Caco-2 (cell line): ENCODE data around the gene ETNK1. TPM values are rescaled to one million over a fixed set of nuclear protein-coding genes. Genes with fewer than 3 reads are reported as not detected.

Experiments used
- BruUV-seq: library from RNA; stranded (reverse); fragments of 400-500 nt; replicated peaks from 2 replicates; lab custom pipeline; 2021; lab: Mats Ljungman, UMichigan
- CTCF ChIA-PET: fragments of 300-600 bp; sonication (Branson Sonifier 250); formaldehyde crosslinking; loops from one replicate; lab custom pipeline; 2022; ENCODE audit warnings: antibody characterized with exemption; lab: Charles Lee
- POLR2A ChIA-PET: fragments of 300-600 bp; sonication (Branson Sonifier 250); formaldehyde crosslinking; loops from one replicate; lab custom pipeline; 2022; ENCODE audit warnings: antibody characterized with exemption; lab: Charles Lee
- DNase-seq, 2 experiments: peaks; one replicate each; pipeline versions ENCODE4 v3.0.0 to v3.0.0-alpha.2; 2020 to 2022
- H3K27me3 ChIP-seq: replicated peaks from 2 replicates; pipeline ENCODE4 v1.6.0; 2011; ENCODE audit warnings: low read length; ENCODE audit not compliant: control insufficient read depth, insufficient read depth
- H3K36me3 ChIP-seq: 2 replicates; pipeline ENCODE4 v1.5.1; 2011; ENCODE audit warnings: low read length; ENCODE audit not compliant: control insufficient read depth, insufficient read depth
- H3K4me1 ChIP-seq: fragments of 250-450 bp; sonication (Bioruptor Pico); 2 replicates; pipeline ENCODE4 v1.5.1; 2020; ENCODE audit warnings: mild to moderate bottlenecking
- H3K4me3 ChIP-seq: 2 replicates; pipeline ENCODE4 v1.5.1; 2011; ENCODE audit warnings: low read depth, mild to moderate bottlenecking, control low read depth, low read length
- H3K9me3 ChIP-seq: fragments of 250-450 bp; sonication (Bioruptor Pico); 2 replicates; pipeline ENCODE4 v1.5.1; 2020; ENCODE audit warnings: mild to moderate bottlenecking, moderate library complexity
- H3K27ac Mint-ChIP-seq: one replicate; pipeline ENCODE4 v1.8.0; 2022; ENCODE audit warnings: mixed read lengths; ENCODE audit not compliant: unreplicated experiment
- H3K27me3 Mint-ChIP-seq: one replicate; pipeline ENCODE4 v1.8.0; 2022; ENCODE audit warnings: mixed read lengths; ENCODE audit not compliant: insufficient read depth, unreplicated experiment
- H3K36me3 Mint-ChIP-seq: one replicate; pipeline ENCODE4 v1.8.0; 2022; ENCODE audit warnings: mild to moderate bottlenecking, mixed read lengths; ENCODE audit not compliant: insufficient read depth, unreplicated experiment
- H3K4me1 Mint-ChIP-seq: one replicate; pipeline ENCODE4 v1.8.0; 2022; ENCODE audit warnings: low read depth, mixed read lengths; ENCODE audit not compliant: unreplicated experiment
- H3K4me3 Mint-ChIP-seq: one replicate; pipeline ENCODE4 v1.8.0; 2022; ENCODE audit warnings: mild to moderate bottlenecking, moderate library complexity, mixed read lengths; ENCODE audit not compliant: unreplicated experiment
- H3K9me3 Mint-ChIP-seq: one replicate; pipeline ENCODE4 v1.8.0; 2022; ENCODE audit warnings: mixed read lengths; ENCODE audit not compliant: unreplicated experiment
- intact Hi-C: fragments of 100-400 bp; cut with micrococcal nuclease; formaldehyde crosslinking; loops from one replicate; pipeline ENCODE4 v1.10.0; 2022; ENCODE audit not compliant: unreplicated experiment
- total RNA-seq: library from RNA; stranded (reverse); gene quantifications from 2 replicates; pipeline ENCODE4 v1.2.3, GENCODE V29; 2022
- TF ChIP-seq, protein P1 (sequence below), 2 experiments: fragments of 200-600 bp in 1 of 2; IDR thresholded peaks; 1 replicate in 1 of 2; 2 replicates in 1 of 2; pipeline versions ENCODE4 v1.5.1 to v1.8.0; 2011 to 2022; ENCODE audit warnings: antibody characterized with exemption in 1 of 2, control low read depth in 1 of 2, inconsistent platforms in 1 of 2, low read depth in 1 of 2, low read length in 1 of 2, mild to moderate bottlenecking in 1 of 2, moderate library complexity in 1 of 2; ENCODE audit not compliant: insufficient read depth in 1 of 2, severe bottlenecking in 1 of 2, unreplicated experiment in 1 of 2

ETNK1 gene
- total RNA-seq, 1 experiment from 2014 or later = 78.7 TPM

DNA sequence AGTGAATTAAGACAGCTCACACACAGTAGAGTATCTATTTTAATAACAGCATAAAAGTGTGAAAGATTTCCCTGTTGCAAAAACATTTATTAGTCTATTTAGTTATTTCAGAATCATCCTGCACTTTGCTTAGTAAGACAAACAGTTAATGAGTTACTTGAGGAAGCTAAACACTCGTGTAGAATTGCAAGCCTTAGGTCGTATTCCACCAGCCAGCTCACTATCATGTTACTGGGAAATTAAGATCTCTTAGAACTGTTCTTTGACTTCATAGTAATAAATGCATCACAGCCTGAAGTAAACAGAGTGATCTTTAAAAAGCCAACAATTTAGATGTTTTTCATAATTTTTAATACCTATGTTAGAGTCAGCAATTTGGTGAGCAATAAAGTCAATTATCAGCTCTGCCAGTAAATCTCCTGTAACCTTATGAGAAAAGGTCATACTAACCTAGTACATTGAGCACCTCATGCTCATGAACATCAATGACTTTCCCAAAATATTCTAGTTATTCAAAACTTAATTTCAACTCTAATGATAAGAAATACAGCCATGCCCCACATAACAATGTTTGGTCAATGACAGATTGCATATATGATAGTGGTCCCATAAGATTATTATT is 26.7 kb upstream of the ETNK1 start:
- Mint-ChIP-seq H3K27me3 (peaks cover 4% of the 10 kb centered on the region), H3K4me1 (peaks cover 6% of the 10 kb centered on the region), H3K36me3 (no peaks in the 10 kb centered on the region), H3K4me3 (no peak overlapping the region), H3K9me3 (peaks cover 9% of the 10 kb centered on the region), H3K27ac (no peak overlapping the region)
- ChIA-PET POLR2A (interaction anchor here (1.3 kb wide), 1 partner anchor 26 kb away, joined by 4 read pairs; the partner anchor contains the start of gene ETNK1), CTCF (no interaction called here)
- no peak overlapping the region for H3K4me3 ChIP-seq
- no peak for DNase-seq
- H3K36me3 ChIP-seq = no peaks in the 10 kb centered on the region
- H3K4me1 ChIP-seq = peaks cover 8% of the 10 kb centered on the region; the same call in 1 of the 2 replicates
- TF ChIP-seq, protein P1, sequence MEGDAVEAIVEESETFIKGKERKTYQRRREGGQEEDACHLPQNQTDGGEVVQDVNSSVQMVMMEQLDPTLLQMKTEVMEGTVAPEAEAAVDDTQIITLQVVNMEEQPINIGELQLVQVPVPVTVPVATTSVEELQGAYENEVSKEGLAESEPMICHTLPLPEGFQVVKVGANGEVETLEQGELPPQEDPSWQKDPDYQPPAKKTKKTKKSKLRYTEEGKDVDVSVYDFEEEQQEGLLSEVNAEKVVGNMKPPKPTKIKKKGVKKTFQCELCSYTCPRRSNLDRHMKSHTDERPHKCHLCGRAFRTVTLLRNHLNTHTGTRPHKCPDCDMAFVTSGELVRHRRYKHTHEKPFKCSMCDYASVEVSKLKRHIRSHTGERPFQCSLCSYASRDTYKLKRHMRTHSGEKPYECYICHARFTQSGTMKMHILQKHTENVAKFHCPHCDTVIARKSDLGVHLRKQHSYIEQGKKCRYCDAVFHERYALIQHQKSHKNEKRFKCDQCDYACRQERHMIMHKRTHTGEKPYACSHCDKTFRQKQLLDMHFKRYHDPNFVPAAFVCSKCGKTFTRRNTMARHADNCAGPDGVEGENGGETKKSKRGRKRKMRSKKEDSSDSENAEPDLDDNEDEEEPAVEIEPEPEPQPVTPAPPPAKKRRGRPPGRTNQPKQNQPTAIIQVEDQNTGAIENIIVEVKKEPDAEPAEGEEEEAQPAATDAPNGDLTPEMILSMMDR (IDR thresholded peaks at IDR 0.05; ENCODE audit: insufficient read depth in 1 of 2, low read depth in 1 of 2, low read length in 1 of 2, severe bottlenecking in 1 of 2, unreplicated experiment in 1 of 2) = no peak
- BruUV-seq = no TSS peak
- no peaks in the 10 kb centered on the region for H3K27me3 ChIP-seq
- intact Hi-C loops = no loop called here
- no peaks in the 10 kb centered on the region for H3K9me3 ChIP-seq

DNA sequence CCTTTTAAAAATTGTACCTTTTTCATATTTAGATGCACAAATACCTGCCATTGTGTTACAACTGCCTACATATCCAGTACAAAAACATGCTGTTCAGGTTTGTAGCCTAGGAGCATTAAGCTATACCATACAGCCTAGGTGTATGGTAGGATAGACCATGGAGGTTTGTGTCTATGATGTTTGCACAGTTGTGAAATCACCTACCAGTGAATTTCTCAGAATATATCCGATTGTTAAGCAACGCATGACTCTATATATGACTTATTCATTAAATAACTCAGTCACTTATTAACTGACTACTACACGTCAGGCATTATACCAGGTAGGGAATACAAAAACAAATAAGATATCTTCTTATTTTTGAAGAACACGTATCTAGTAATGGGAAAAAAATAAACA is 26.2 kb upstream of the ETNK1 start:
- H3K27ac Mint-ChIP-seq = no peak overlapping the region
- BruUV-seq = no TSS peak
- TF ChIP-seq, protein P1 (IDR thresholded peaks at IDR 0.05; ENCODE audit: insufficient read depth in 1 of 2, low read depth in 1 of 2, low read length in 1 of 2, severe bottlenecking in 1 of 2, unreplicated experiment in 1 of 2) = no peak
- Histone ChIP-seq H3K4me1 (peaks cover 8% of the 10 kb centered on the region; the same call in 1 of the 2 replicates), H3K4me3 (no peak overlapping the region), H3K36me3 (no peaks in the 10 kb centered on the region), H3K9me3 (no peaks in the 10 kb centered on the region), H3K27me3 (no peaks in the 10 kb centered on the region)
- H3K9me3 Mint-ChIP-seq = peaks cover 9% of the 10 kb centered on the region
- H3K4me1 Mint-ChIP-seq = peaks cover 6% of the 10 kb centered on the region
- intact Hi-C loops = no loop called here
- no peak overlapping the region for H3K4me3 Mint-ChIP-seq
- POLR2A ChIA-PET = interaction anchor here (1.3 kb wide), 1 partner anchor 26 kb away, joined by 4 read pairs; the partner anchor contains the start of gene ETNK1
- CTCF ChIA-PET = no interaction called here
- no peak for DNase-seq
- peaks cover 5% of the 10 kb centered on the region for H3K27me3 Mint-ChIP-seq
- no peaks in the 10 kb centered on the region for H3K36me3 Mint-ChIP-seq

DNA sequence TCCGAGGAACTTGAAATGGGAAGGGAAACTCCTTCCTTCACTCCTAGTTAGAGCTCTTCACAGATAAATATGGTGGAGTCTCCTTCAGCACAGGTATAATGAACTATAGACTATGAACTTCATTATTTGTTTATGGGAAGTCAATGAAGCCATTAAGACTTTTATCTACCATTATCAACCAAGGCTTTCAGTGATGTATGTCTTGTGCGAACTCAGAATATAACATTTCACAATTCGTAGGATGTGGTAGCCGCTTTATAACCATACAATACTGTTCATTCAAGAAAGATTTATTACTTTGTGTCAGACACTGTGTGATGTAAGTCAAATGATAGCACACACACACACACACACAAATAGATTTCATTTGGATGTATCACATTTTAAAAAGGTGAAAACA is 24.8 kb upstream of the ETNK1 start:
- Histone ChIP-seq H3K4me1 (peaks cover 8% of the 10 kb centered on the region; the same call in 1 of the 2 replicates), H3K9me3 (no peaks in the 10 kb centered on the region), H3K36me3 (no peaks in the 10 kb centered on the region), H3K27me3 (no peaks in the 10 kb centered on the region), H3K4me3 (no peak overlapping the region)
- Mint-ChIP-seq H3K4me3 (no peak overlapping the region), H3K36me3 (no peaks in the 10 kb centered on the region), H3K4me1 (peaks cover 6% of the 10 kb centered on the region), H3K27me3 (peaks cover 5% of the 10 kb centered on the region), H3K27ac (no peak overlapping the region), H3K9me3 (peaks cover 9% of the 10 kb centered on the region)
- TF ChIP-seq, protein P1 (IDR thresholded peaks at IDR 0.05; ENCODE audit: insufficient read depth in 1 of 2, low read depth in 1 of 2, low read length in 1 of 2, severe bottlenecking in 1 of 2, unreplicated experiment in 1 of 2) = no peak
- CTCF ChIA-PET = no interaction called here
- intact Hi-C loops = no loop called here
- no TSS peak for BruUV-seq
- POLR2A ChIA-PET = no interaction called here
- DNase-seq = no peak
